NCI-H1092 (cell line): Measurements from ENCODE around the gene KASH5.
"Not testable (repeated sequence)": the region's sequence is repeated elsewhere in the genome, so short reads cannot be mapped to it uniquely, and the experiment has no call there.

ENCODE experiments used
- DNase-seq: peaks from one replicate; lab custom pipeline; 2025; lab: John Stamatoyannopoulos, UW

Gene KASH5

GRCh38 chr19:49459388-49459787, 71.3 kb downstream of the KASH5 start:
- DNase-seq, result no peak

- DNase-seq, result not testable (repeated sequence)
Observed at GRCh38 chr19:49461130-49461529, 73.1 kb downstream of the KASH5 start.

GRCh38 chr19:49461656-49462055, 73.6 kb downstream of the KASH5 start:
- DNase-seq, result no peak

GRCh38 chr19:49462492-49462891, 74.4 kb downstream of the KASH5 start:
- no peak for DNase-seq

- no peak for DNase-seq
Observed at GRCh38 chr19:49463960-49464740, 76.1 kb downstream of the KASH5 start.

GRCh38 chr19:49465371-49465770, 77.3 kb downstream of the KASH5 start:
- DNase-seq, result no peak
